HG02759 (cell line): ENCODE data around the gene KCNG4.

Source experiments
- ATAC-seq: cut with Tn5 transposase; IDR thresholded peaks from one replicate; pipeline ENCODE4 v1.9.1; 2021; ENCODE audit warnings: mild to moderate bottlenecking, moderate library complexity; ENCODE audit not compliant: unreplicated experiment

KCNG4 gene

DNA sequence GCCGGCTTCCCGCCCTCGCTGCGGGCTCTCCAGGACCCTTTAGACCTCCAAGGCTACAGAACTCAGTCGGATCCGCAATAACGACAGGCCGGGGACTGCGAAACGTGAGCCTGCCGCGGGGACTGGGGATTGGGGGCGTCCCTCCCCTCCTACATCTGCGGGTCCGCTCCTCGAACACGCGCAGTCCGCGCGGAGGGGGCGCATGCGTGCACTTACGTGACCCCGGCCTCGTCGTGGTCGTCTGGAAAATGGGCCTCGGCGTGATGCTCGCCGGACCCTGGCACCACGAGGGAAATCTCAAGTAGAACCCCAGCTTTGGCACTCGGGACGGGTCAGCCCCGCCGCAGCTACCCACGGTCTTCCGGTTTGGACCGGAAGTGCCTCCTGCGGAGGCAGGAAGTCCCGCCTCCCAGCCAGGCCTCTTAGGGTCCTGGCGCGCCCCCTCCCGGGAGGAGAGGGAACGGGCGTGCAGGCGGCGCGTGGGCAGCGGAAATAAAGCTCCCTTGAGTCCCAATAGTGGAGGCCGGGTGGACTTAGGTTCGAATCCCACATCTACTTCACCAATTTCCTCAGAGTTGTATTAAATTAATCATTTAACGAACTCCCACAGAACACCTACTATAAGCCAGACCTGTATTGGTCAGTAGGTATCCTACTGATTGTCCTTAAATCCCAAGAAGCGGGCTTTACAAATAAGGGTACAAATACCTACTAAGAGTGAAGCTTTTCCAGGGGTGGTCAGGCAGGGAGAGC, 53.0 kb downstream of the KCNG4 start, which contains the start of gene TAF1C:
Gene TAF1C (minus strand): TSS at position 373 of the 753 bp plus-strand sequence. CDS start 2,069 bp downstream, outside the sequence.
- ATAC-seq = peak; percentile 96

GRCh38 chr16:84184775-84185174, 55.0 kb downstream of the KCNG4 start:
- ATAC-seq = no peak

DNA sequence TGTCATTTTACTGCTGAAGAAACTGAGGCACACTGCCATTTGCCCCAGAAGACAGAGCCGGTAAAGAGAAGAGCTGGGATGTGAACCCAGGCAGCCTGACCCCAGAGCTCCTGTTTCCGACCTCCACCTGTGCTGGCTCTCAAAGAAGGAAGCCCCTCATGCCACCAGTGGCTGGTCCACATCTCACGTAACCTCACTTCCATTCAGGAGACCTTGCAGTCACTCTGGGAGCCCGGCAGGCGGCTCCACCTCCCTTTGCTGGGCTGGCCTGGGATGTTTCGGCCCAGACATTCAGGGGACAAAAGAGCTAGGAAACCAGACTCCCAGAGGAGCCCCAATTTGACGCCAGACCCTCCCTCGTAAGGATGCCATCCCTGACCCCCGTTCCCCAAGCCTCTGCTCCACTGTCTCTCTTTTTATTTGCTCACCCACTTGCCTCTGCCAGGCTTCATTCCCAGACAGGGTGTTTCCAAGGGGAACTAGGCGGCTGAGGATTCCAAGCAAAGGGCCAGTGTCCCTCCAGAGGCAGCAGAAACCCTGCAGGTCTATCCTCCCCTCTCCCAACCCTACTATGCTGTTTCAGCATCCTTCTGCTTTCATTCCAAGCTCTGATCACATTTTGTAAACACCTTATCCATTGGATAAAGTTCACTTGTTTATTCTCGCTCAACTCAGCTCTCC, 55.8 kb downstream of the KCNG4 start:
- no peak for ATAC-seq

GRCh38 chr16:84183572-84183875, 56.3 kb downstream of the KCNG4 start:
- ATAC-seq = no peak

DNA sequence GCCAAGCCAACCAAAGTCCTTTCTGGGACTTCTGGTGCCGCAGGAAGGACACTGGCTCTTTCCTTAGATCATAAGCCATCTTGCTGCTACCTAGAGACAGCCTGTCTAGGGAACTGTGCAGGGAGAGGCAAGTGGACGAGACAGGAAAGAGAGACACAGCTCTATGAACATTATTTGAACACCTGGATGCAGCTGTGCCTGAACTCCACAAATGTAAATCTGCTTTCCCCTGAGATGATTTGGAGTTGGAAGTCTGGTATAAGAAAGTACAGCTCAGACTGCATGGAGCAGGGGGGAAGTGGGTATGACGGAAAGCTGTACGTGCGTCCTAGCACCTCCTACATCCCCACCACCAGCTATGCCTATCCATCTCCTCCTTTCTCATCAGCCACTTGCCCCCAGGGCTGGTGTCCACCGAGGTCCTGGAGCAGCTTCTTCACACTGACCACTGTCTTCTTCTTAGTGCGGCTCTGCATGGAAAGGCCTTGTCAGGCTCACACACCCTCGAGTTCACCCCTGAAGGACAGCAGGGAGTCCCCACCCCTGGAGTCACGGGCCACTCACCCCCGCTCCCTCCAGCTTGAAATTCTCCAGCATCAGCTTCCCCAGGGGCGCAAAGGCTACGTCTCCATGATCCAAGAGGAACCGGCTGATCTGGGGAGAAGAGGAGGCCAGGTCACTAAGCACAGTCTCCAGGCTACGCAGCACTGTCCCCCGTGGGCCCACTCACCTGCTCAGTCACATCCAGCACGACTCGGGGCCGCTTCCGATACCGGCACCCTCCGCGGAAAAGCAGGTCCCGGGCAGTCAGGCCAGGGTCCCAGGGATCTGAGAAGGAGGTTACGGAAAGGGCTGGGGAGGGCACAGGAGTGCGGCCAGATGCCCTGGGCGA, 56.9 kb downstream of the KCNG4 start:
- no peak for ATAC-seq

GRCh38 chr16:84182104-84182503, 57.7 kb downstream of the KCNG4 start:
- ATAC-seq = no peak

DNA sequence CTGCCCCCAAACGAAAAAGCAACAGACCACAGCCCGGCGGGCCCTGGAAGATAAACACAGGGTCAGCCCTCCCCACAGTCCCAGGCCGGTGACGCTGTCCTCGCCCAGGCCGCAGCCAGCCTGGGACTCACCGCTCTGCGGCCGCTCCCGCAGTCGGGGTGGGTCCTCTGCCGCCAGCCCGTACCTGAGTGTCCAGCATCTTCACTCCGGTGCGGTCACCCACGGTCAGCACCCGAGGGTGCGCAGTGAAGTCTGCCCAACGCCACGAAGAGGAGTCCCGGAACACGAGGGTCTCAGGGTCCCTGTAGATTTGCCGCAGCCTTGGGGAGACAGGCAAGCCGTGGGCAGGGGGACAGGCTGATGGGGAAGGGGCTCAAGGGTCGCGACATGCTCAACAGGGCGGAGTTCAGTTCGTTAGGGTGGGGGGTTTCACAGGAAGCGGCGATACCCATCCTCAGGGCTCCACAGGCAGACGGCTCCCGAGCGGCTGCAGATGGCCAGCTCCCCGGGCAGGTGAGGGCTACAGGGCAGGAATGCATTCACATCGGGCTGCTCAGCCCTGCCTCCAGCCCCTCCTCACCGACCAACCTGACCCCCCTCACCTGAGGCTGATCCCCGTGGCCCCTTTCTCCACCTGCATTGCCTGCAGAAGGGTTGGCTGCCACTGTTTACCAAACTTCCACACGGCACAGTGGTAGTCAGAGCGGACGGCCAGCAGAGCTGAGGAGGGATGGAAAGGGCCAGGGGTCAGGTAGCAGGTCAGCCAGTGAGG, 58.5 kb downstream of the KCNG4 start:
- no peak for ATAC-seq

GRCh38 chr16:84180519-84181140, 59.2 kb downstream of the KCNG4 start:
- no peak for ATAC-seq

- no peak for ATAC-seq
Measured at GRCh38 chr16:84179612-84180320, 60.0 kb downstream of the KCNG4 start.

DNA sequence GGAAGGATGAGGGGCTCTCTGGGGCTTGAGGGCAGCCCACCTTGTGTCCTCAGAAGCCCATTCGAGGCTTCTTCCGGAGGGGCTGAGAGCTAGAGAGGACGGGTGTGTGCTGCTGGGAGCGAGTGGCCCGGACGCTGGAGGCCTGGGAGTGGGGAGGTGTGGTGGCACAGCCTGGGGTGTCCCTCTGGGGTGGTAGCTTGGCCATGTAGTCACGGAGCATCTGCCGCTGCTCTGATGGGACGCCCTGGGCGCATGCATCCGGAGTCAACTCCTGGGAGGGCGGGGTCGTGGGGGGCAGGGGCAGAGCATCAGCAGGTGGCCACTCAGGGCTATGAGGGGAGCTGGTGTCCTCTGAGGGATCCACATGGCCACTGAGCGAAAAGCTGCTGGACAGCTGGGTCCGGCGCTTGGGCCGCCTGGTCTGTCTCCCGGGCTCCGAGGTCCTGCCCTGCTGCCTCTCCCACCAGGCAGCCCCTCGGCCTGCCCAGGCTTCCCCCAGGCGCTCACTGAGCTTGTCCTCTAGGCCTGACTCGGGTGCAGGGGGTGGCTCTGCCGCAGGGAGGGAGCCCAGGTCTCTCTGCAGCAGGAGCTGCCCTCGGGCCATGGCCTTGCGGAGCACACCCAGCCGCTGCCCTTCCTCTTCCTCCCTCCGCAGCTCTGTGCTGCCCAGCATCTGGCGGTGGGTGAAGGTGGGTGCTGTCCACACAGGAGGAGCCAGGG, 60.8 kb downstream of the KCNG4 start:
- ATAC-seq = no peak

DNA sequence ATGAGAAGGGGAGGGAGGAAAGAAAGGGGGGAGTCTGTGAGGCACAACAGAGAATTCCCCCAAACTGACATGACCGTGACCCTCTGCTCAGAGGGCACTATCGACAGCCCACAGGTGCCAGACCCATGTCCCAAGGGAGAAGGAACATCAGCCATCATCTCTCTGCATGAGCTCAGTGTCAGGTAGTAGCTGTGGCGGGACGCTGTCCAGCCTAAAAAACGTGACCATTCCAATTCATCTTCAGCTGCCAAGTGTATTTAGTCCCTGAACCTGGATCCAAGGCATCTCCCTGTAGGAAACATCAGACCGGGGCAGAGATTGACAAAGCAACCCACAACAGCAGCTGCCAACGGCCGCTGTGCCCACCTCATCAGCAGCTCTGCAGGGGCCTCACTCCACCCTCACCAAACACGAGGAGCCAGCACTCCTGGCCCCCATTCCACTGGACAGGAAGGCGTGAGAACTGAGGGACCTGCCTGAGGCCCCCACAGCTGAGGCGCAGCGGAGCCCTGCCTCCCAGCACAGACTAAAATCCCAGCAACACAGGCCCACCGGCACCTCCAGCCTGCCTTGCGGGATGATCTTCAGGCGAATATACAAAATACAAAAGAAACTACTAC, 61.6 kb downstream of the KCNG4 start:
- no peak for ATAC-seq

DNA sequence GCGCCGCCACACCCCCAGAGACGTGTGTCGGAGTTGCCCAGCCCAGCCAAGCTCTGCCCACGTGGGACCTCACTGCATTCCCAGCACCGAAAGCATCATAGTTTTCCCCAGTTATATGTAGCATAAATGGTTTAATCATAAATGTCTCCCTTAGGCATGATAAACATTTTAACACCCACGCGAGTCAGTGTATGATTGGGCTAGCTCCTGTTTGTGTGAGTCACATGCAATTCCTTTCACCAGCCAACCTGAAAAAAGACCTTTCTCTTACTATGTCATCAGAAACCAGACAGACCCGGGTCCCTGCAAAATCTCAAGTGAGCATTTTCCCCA, 62.1 kb downstream of the KCNG4 start:
- ATAC-seq = no peak

- ATAC-seq = no peak
Measured at GRCh38 chr16:84176192-84177053, 63.4 kb downstream of the KCNG4 start.

- peak; percentile 79 for ATAC-seq
Measured at GRCh38 chr16:84175350-84176081, 64.3 kb downstream of the KCNG4 start.

DNA sequence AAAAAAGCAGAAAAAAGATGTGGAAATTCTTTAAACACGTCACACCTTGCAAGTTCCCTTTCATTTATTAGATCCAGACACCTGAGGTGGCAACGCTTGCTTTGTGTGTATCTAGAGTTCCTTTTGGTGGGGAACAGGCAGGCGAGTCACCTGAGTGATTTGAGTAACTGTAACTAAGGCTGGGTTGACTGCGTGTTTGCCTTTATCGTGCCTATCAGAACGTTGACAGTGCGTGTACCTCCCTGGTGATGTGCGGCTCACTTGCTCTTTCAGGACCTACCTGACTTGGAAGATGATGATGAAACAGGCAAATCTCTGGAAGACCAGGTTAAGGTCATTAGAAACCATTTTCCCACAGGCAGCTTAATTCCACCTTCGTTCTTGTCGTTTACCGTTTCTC, 65.4 kb downstream of the KCNG4 start:
- no peak for ATAC-seq

GRCh38 chr16:84169765-84170310, 70.0 kb downstream of the KCNG4 start:
- no peak for ATAC-seq
